Measurements from ENCODE around the gene KLF3. TPM values are rescaled to one million over a fixed set of nuclear protein-coding genes. Genes with fewer than 3 reads are reported as not detected.

Gene KLF3
- total RNA-seq, 1 experiment from 2014 or later: 29.0 TPM

DNA sequence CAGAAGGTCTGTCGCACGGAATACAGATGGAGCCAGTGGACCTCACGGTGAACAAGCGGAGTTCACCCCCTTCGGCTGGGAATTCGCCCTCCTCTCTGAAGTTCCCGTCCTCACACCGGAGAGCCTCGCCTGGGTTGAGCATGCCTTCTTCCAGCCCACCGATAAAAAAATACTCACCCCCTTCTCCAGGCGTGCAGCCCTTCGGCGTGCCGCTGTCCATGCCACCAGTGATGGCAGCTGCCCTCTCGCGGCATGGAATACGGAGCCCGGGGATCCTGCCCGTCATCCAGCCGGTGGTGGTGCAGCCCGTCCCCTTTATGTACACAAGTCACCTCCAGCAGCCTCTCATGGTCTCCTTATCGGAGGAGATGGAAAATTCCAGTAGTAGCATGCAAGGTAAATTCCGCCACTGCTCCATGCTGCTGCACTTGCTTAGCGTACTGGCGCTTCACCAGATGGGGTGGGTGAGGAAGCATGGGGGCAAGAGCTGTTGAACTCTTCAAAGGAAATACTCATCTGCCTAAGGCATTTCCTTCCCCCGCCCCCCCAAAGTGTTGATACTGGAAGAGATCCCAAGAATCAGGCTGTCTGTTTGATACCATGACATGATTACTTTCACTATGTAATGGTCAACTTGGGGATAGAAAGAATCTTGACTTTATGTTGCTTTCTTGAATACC, 24.8 kb downstream of the KLF3 start:
- Histone ChIP-seq H2BK120ac (ENCODE audit: low read depth, low read length, poor library complexity, severe bottlenecking) (no peak overlapping the region), H2BK12ac (ENCODE audit: insufficient read length, low read depth, low read length) (no peak overlapping the region), H3K23me2 (ENCODE audit: insufficient read length, low read depth, low read length, poor library complexity, severe bottlenecking) (no peaks in the 10 kb centered on the region), H4K5ac (ENCODE audit: insufficient read length, low read depth, low read length) (no peak overlapping the region), H2BK5ac (ENCODE audit: insufficient read length, low read length) (no peak overlapping the region), H3K14ac (ENCODE audit: insufficient read depth, low read length) (no peak overlapping the region), H4K8ac (replicated peaks; ENCODE audit: insufficient read length, low read depth, low read length) (no peak overlapping the region), H3K27me3 (ENCODE audit: insufficient read depth, low read length) (no peaks in the 10 kb centered on the region), H3K23ac (ENCODE audit: insufficient read length, low read depth, low read length) (no peak overlapping the region), H3K79me1 (ENCODE audit: insufficient read depth, low read depth, low read length, poor library complexity, severe bottlenecking) (no peaks in the 10 kb centered on the region), H3K27ac (ENCODE audit: insufficient read length, low read depth, low read length) (no peak overlapping the region), H3K4ac (ENCODE audit: low read depth, low read length) (no peak overlapping the region), H3K79me2 (ENCODE audit: insufficient read depth, low read length) (peaks cover 2% of the 10 kb centered on the region; the same call in 1 of the 2 replicates), H3K18ac (ENCODE audit: insufficient read length, low read depth, low read length) (no peak overlapping the region), H3K9me3 (ENCODE audit: control insufficient read depth, low read depth, low read length) (no peaks in the 10 kb centered on the region), H3K9ac (ENCODE audit: extremely low read depth, insufficient read length, low read length) (no peak overlapping the region), H4K91ac (ENCODE audit: insufficient read length, low read depth, low read length) (no peak overlapping the region), H2AK5ac (ENCODE audit: insufficient read length, low read length) (no peak overlapping the region), H4K20me1 (ENCODE audit: control insufficient read depth, insufficient read depth, insufficient read length) (no peaks in the 10 kb centered on the region), H3K4me1 (ENCODE audit: insufficient read depth, low read length) (no peaks in the 10 kb centered on the region), H2AFZ (ENCODE audit: low read length) (no peak overlapping the region), H2BK20ac (ENCODE audit: low read depth, low read length, poor library complexity, severe bottlenecking) (no peak overlapping the region), H3K56ac (ENCODE audit: insufficient read length, low read depth, low read length) (no peak overlapping the region), H3K4me2 (ENCODE audit: insufficient read depth, insufficient read length, low read length) (no peak overlapping the region), H2BK15ac (ENCODE audit: low read depth, low read length) (no peak overlapping the region), H3T11ph (ENCODE audit: low read length) (no peak overlapping the region)
- peaks cover 33 to 58% (median 38%) of the 10 kb centered on the region in 3 experiments for H3K36me3 Mint-ChIP-seq (ENCODE audit: insufficient read depth in 1 of 3, low read depth in 3 of 3)
- WGBS (ENCODE audit: extremely low coverage, insufficient read length, low lambda C conversion rate): no CpG with 5 or more reads among the region's 26 CpGs
- TF ChIP-seq, protein P1, sequence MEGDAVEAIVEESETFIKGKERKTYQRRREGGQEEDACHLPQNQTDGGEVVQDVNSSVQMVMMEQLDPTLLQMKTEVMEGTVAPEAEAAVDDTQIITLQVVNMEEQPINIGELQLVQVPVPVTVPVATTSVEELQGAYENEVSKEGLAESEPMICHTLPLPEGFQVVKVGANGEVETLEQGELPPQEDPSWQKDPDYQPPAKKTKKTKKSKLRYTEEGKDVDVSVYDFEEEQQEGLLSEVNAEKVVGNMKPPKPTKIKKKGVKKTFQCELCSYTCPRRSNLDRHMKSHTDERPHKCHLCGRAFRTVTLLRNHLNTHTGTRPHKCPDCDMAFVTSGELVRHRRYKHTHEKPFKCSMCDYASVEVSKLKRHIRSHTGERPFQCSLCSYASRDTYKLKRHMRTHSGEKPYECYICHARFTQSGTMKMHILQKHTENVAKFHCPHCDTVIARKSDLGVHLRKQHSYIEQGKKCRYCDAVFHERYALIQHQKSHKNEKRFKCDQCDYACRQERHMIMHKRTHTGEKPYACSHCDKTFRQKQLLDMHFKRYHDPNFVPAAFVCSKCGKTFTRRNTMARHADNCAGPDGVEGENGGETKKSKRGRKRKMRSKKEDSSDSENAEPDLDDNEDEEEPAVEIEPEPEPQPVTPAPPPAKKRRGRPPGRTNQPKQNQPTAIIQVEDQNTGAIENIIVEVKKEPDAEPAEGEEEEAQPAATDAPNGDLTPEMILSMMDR (conservative IDR thresholded peaks at IDR 0.05): no peak
- no peaks in the 10 kb centered on the region for H3K9me3 Mint-ChIP-seq
- no peaks in the 10 kb centered on the region for H3K27me3 Mint-ChIP-seq (ENCODE audit: low read depth)
- peaks cover 3 to 4% of the 10 kb centered on the region in 2 experiments; a peak in 2 of 4 replicates for H3K4me1 Mint-ChIP-seq
- H3K27ac Mint-ChIP-seq: no peak overlapping the region
- H3K4me3 Mint-ChIP-seq: no peak overlapping the region
- no peak for DNase-seq
